IMR-90 (cell line): ENCODE measurements around the gene NUDT7. TPM values are rescaled to one million over a fixed set of nuclear protein-coding genes. Genes with fewer than 3 reads are reported as not detected.

Experiments used
- ATAC-seq: fragments of 200-7000 bp; cut with Tn5 transposase; 2 replicates; pipeline ENCODE4 v1.9.1; 2020; ENCODE audit warnings: low read depth, mild to moderate bottlenecking, moderate library complexity
- BruUV-seq: library from RNA; stranded (reverse); fragments of 400-500 nt; replicated peaks from 2 replicates; lab custom pipeline; 2021; lab: Mats Ljungman, UMichigan
- CTCF ChIA-PET: fragments of 300-600 bp; formaldehyde crosslinking; extraction: SDS; loops from one replicate; lab custom pipeline; 2021; ENCODE audit warnings: antibody characterized with exemption; lab: Yijun Ruan, JAX
- POLR2A ChIA-PET: fragments of 300-600 bp; sonication (Branson Sonifier 250); formaldehyde crosslinking; loops from one replicate; lab custom pipeline; 2022; ENCODE audit warnings: antibody characterized with exemption; ENCODE audit not compliant: unreplicated experiment; lab: Charles Lee
- DNase-seq: peaks from one replicate; pipeline ENCODE4 v3.0.0; 2013
- H2AFZ ChIP-seq: replicated peaks from 2 replicates; pipeline ENCODE3; 2013; ENCODE audit warnings: low read length, mild to moderate bottlenecking; ENCODE audit not compliant: poor library complexity
- H2AK5ac ChIP-seq: 2 replicates; pipeline ENCODE4 v1.6.1; 2013; ENCODE audit warnings: low read depth, low read length, inconsistent platforms
- H2AK9ac ChIP-seq: replicated peaks from 2 replicates; pipeline ENCODE3; 2013; ENCODE audit warnings: mild to moderate bottlenecking, low read depth, low read length, moderate library complexity; ENCODE audit not compliant: poor library complexity
- H2BK120ac ChIP-seq: 2 replicates; pipeline ENCODE4 v1.6.1; 2013; ENCODE audit warnings: low read depth, low read length, inconsistent platforms
- H2BK15ac ChIP-seq: 3 replicates; pipeline ENCODE4 v1.6.1; 2013; ENCODE audit warnings: low read depth, low read length, inconsistent platforms
- H2BK20ac ChIP-seq: 2 replicates; pipeline ENCODE4 v1.6.1; 2013; ENCODE audit warnings: low read depth, mild to moderate bottlenecking, inconsistent platforms, low read length, moderate library complexity
- H2BK5ac ChIP-seq: 2 replicates; pipeline ENCODE4 v1.6.1; 2013; ENCODE audit warnings: mild to moderate bottlenecking, low read depth, low read length, inconsistent platforms; ENCODE audit not compliant: poor library complexity, severe bottlenecking
- H3K14ac ChIP-seq: replicated peaks from 2 replicates; pipeline ENCODE4 v1.6.1; 2013; ENCODE audit warnings: low read depth, low read length, inconsistent platforms
- H3K18ac ChIP-seq: 2 replicates; pipeline ENCODE4 v1.6.1; 2013; ENCODE audit warnings: low read depth, low read length, control low read depth
- H3K23ac ChIP-seq: 2 replicates; pipeline ENCODE4 v1.6.1; 2013; ENCODE audit warnings: low read depth, low read length, inconsistent platforms
- H3K27ac ChIP-seq: 2 replicates; pipeline ENCODE4 v1.5.1; 2013; ENCODE audit warnings: mild to moderate bottlenecking, control low read depth, low read length; ENCODE audit not compliant: insufficient read depth
- H3K27me3 ChIP-seq: 2 replicates; pipeline ENCODE4 v1.6.1; 2013; ENCODE audit warnings: low read length; ENCODE audit not compliant: control insufficient read depth, insufficient read depth
- H3K36me3 ChIP-seq: 2 replicates; pipeline ENCODE4 v1.6.1; 2013; ENCODE audit warnings: low read length, mixed read lengths; ENCODE audit not compliant: control insufficient read depth, insufficient read depth
- H3K4ac ChIP-seq: 2 replicates; pipeline ENCODE4 v1.6.1; 2013; ENCODE audit warnings: low read depth, low read length, inconsistent platforms
- H3K4me1 ChIP-seq: 2 replicates; pipeline ENCODE4 v1.6.1; 2013; ENCODE audit warnings: low read length, mixed read lengths; ENCODE audit not compliant: control insufficient read depth, insufficient read depth
- H3K4me2 ChIP-seq: 2 replicates; pipeline ENCODE4 v1.6.1; 2013; ENCODE audit warnings: low read depth, mild to moderate bottlenecking, control low read depth, low read length, moderate library complexity
- H3K4me3 ChIP-seq: 2 replicates; pipeline ENCODE4 v1.5.1; 2013; ENCODE audit warnings: low read depth, mild to moderate bottlenecking, control low read depth, low read length, moderate library complexity; ENCODE audit not compliant: insufficient read depth
- H3K56ac ChIP-seq: 2 replicates; pipeline ENCODE4 v1.6.1; 2013; ENCODE audit warnings: low read length, inconsistent platforms; ENCODE audit not compliant: insufficient read depth; ENCODE audit errors: extremely low read depth
- H3K79me1 ChIP-seq, 2 experiments: 2 replicates each; pipeline ENCODE4 v1.6.1; 2013; ENCODE audit warnings: low read length in 2 of 2, inconsistent platforms in 1 of 2, low read depth in 1 of 2
- H3K9ac ChIP-seq: 2 replicates; pipeline ENCODE4 v1.6.1; 2013; ENCODE audit warnings: low read depth, low read length, control low read depth
- H3K9me1 ChIP-seq: 2 replicates; pipeline ENCODE4 v1.6.1; 2013; ENCODE audit warnings: low read length, inconsistent platforms; ENCODE audit not compliant: insufficient read depth
- H3K9me3 ChIP-seq: 2 replicates; pipeline ENCODE4 v1.6.1; 2013; ENCODE audit warnings: low read length; ENCODE audit not compliant: control insufficient read depth, insufficient read depth
- H4K20me1 ChIP-seq: 2 replicates; pipeline ENCODE4 v1.6.1; 2013; ENCODE audit warnings: low read length, inconsistent platforms; ENCODE audit not compliant: insufficient read depth
- H4K5ac ChIP-seq: 2 replicates; pipeline ENCODE4 v1.6.1; 2013; ENCODE audit warnings: mild to moderate bottlenecking, low read depth, low read length, control low read depth
- H4K8ac ChIP-seq, 2 experiments: 2 replicates each; pipeline ENCODE4 v1.6.1; 2013; ENCODE audit warnings: low read depth in 2 of 2, low read length in 2 of 2, control low read depth in 1 of 2, inconsistent platforms in 1 of 2
- H4K91ac ChIP-seq: 2 replicates; pipeline ENCODE4 v1.6.1; 2013; ENCODE audit warnings: low read depth, low read length, inconsistent platforms; ENCODE audit not compliant: insufficient read depth
- CEBPB ChIP-seq: IDR thresholded peaks from 2 replicates; pipeline ENCODE4 v1.6.1; 2012; ENCODE audit warnings: low read depth, low read length, improper control_type of control experiment
- MAFK ChIP-seq: IDR thresholded peaks from 2 replicates; pipeline ENCODE4 v1.6.1; 2012; ENCODE audit warnings: low read depth, low read length, improper control_type of control experiment
- MAZ ChIP-seq: IDR thresholded peaks from 2 replicates; pipeline ENCODE4 v1.6.1; 2012; ENCODE audit warnings: low read depth, mild to moderate bottlenecking, low read length, improper control_type of control experiment, moderate library complexity, borderline replicate concordance
- NFE2L2 ChIP-seq: fragments of 150-350 bp; IDR thresholded peaks from 2 replicates; pipeline ENCODE4 v1.6.1; 2016; ENCODE audit warnings: low read depth, mild to moderate bottlenecking, low read length
- RAD21 ChIP-seq: IDR thresholded peaks from 2 replicates; pipeline ENCODE4 v1.6.1; 2012; ENCODE audit warnings: low read length, improper control_type of control experiment
- RFX5 ChIP-seq: IDR thresholded peaks from 2 replicates; pipeline ENCODE4 v1.8.0; 2012; ENCODE audit warnings: low read depth, mild to moderate bottlenecking, low read length, moderate library complexity
- USF2 ChIP-seq: fragments of 150-350 bp; IDR thresholded peaks from 2 replicates; pipeline ENCODE4 v1.6.1; 2017; ENCODE audit warnings: mild to moderate bottlenecking, antibody characterized with exemption, low read length, low read depth
- WGBS, 2 experiments: methylation state at CpG; one replicate each; pipeline versions ENCODE4 v1.1.5 to v1.1.7; 2013; ENCODE audit warnings: missing lambda C conversion rate in 2 of 2; ENCODE audit not compliant: insufficient read length in 1 of 2; ENCODE audit errors: extremely low coverage in 2 of 2; 5-methylcytosine and 5-hydroxymethylcytosine counted together
- dilution Hi-C: fragments of 300-500 bp; cut with HindIII; formaldehyde crosslinking; loops from one replicate; pipeline ENCODE4 v1.14.3; 2018; ENCODE audit warnings: low sequenced_read_pairs; ENCODE audit not compliant: unreplicated experiment
- in situ Hi-C: fragments of 300-500 bp; cut with MboI; formaldehyde crosslinking; loops from 3 replicates; pipeline ENCODE4 v1.14.3; 2019; ENCODE audit warnings: low sequenced_read_pairs, inconsistent platforms, mixed read lengths
- intact Hi-C: fragments of 100-400 bp; cut with micrococcal nuclease; formaldehyde crosslinking; loops from 2 replicates; pipeline ENCODE4 v1.10.0; 2022
- polyA plus RNA-seq, 3 experiments: library from polyadenylated mRNA; depleted of rRNA; stranded (reverse); fragments of >200 nt; gene quantifications; 2 replicates each; pipeline ENCODE4 v1.2.3, GENCODE V29; 2012; ENCODE audit warnings: low replicate concordance in 1 of 3
- total RNA-seq: library from RNA; depleted of rRNA; stranded (reverse); fragments of >200 nt; gene quantifications from 2 replicates; pipeline ENCODE4 v1.2.3, GENCODE V29; 2012

NUDT7 gene
- total and polyA plus RNA-seq, 2 of the 4 experiments (the other 2 are of a cell fraction), result 4.3 to 6.2 TPM

- no peak overlapping the region for H2AFZ ChIP-seq
- 0% methylated on average over 1 of the region's 1 CpG; no CpG with 5 or more reads in 1 of the 2 experiments for whole genome bisulfite sequencing, 2 experiments
- no peak overlapping the region for H4K91ac ChIP-seq
- dilution Hi-C loops, result no loop called here
- no peak overlapping the region for H2BK15ac ChIP-seq
- H2BK5ac ChIP-seq, result no peak overlapping the region
- no peak overlapping the region for H2BK20ac ChIP-seq
- H3K27ac ChIP-seq, result no peak overlapping the region
- no peak overlapping the region for H4K8ac ChIP-seq
- no TSS peak for BruUV-seq
- no peaks in the 10 kb centered on the region for H3K9me3 ChIP-seq
- ChIA-PET POLR2A (no interaction called here), CTCF (no interaction called here)
- H3K4me1 ChIP-seq, result peaks cover 4% of the 10 kb centered on the region; the same call in 1 of the 2 replicates
- H3K9ac ChIP-seq, result no peak overlapping the region
- no peak overlapping the region for H3K23ac ChIP-seq
- no peak overlapping the region for H3K56ac ChIP-seq
- DNase-seq (no peak), ATAC-seq (no peak)
- H2AK5ac ChIP-seq, result no peak overlapping the region
- H2AK9ac ChIP-seq, result no peak overlapping the region
- H3K4ac ChIP-seq, result no peak overlapping the region
- no peak overlapping the region for H3K4me3 ChIP-seq
- H3K36me3 ChIP-seq, result no peaks in the 10 kb centered on the region
- no peak overlapping the region for H4K5ac ChIP-seq
- H3K14ac ChIP-seq, result no peak overlapping the region
- no peaks in the 10 kb centered on the region for H3K27me3 ChIP-seq
- intact Hi-C loops, result no loop called here
- H3K4me2 ChIP-seq, result no peak overlapping the region
- no peak overlapping the region for H3K18ac ChIP-seq
- no peaks in the 10 kb centered on the region for H3K9me1 ChIP-seq
- H2BK120ac ChIP-seq, result no peak overlapping the region
- H3K79me1 ChIP-seq, result no peaks in the 10 kb centered on the region
- TF ChIP-seq USF2, result no peak
- TF ChIP-seq MAFK, result no peak
- no peak for TF ChIP-seq CEBPB
- TF ChIP-seq RAD21, result no peak
- no peak for TF ChIP-seq NFE2L2
- TF ChIP-seq MAZ, result no peak
- no peak for TF ChIP-seq RFX5
- in situ Hi-C loops, result no loop called here
- no peaks in the 10 kb centered on the region for H4K20me1 ChIP-seq
Measured at GRCh38 chr16:77729951-77730350, 7.6 kb downstream of the NUDT7 start.
